PC-3 (cell line): ENCODE results near the gene MAP6. TPM values are rescaled to one million over a fixed set of nuclear protein-coding genes. Genes with fewer than 3 reads are reported as not detected.
A peak's percentile ranks its signal among the peaks of the same experiment; 100 is the strongest.
"Not testable (repeated sequence)": the region's sequence is repeated elsewhere in the genome, so short reads cannot be mapped to it uniquely, and the experiment has no call there.

ENCODE experiments used
- ATAC-seq: fragments of 200-7000 bp; cut with Tn5 transposase; 2 replicates; pipeline ENCODE4 v1.9.1; 2020; ENCODE audit warnings: mild to moderate bottlenecking, moderate library complexity
- BruUV-seq: library from RNA; stranded (reverse); fragments of 400-500 nt; replicated peaks from 2 replicates; lab custom pipeline; 2021; lab: Mats Ljungman, UMichigan
- CTCF ChIA-PET: fragments of 300-600 bp; sonication (Branson Sonifier 250); formaldehyde crosslinking; loops from one replicate; lab custom pipeline; 2022; ENCODE audit warnings: antibody characterized with exemption; lab: Charles Lee
- POLR2A ChIA-PET: fragments of 300-600 bp; sonication (Branson Sonifier 250); formaldehyde crosslinking; loops from one replicate; lab custom pipeline; 2022; ENCODE audit warnings: antibody characterized with exemption; ENCODE audit not compliant: unreplicated experiment; lab: Charles Lee
- DNase-seq: peaks from one replicate; pipeline ENCODE4 v3.0.0-alpha.2; 2015
- H2AFZ ChIP-seq: fragments of 300-600 bp; sonication (generic); 2 replicates; pipeline ENCODE4 v1.6.0; 2016; ENCODE audit warnings: antibody characterized with exemption, low read length
- H3F3A ChIP-seq: fragments of 300-600 bp; sonication (generic); one replicate; pipeline ENCODE4 v1.6.0; 2017; ENCODE audit warnings: antibody characterized with exemption, low read length, control low read depth, mild to moderate bottlenecking; ENCODE audit not compliant: unreplicated experiment
- H3K27ac ChIP-seq: fragments of 300-600 bp; sonication (generic); 2 replicates; pipeline ENCODE4 v1.5.1; 2016; ENCODE audit warnings: mild to moderate bottlenecking, low read length
- H3K27me3 ChIP-seq: fragments of 300-600 bp; sonication (generic); 2 replicates; pipeline ENCODE4 v1.6.1; 2016; ENCODE audit warnings: low read length, mixed read lengths
- H3K36me3 ChIP-seq: fragments of 300-600 bp; sonication (generic); 2 replicates; pipeline ENCODE4 v1.6.1; 2016; ENCODE audit warnings: low read depth, mixed run types, low read length, mixed read lengths
- H3K4me1 ChIP-seq: fragments of 300-600 bp; sonication (generic); 2 replicates; pipeline ENCODE4 v1.5.1; 2016; ENCODE audit warnings: low read length; ENCODE audit not compliant: insufficient read depth
- H3K4me2 ChIP-seq: fragments of 300-600 bp; sonication (generic); 2 replicates; pipeline ENCODE4 v1.6.0; 2016; ENCODE audit warnings: low read length
- H3K4me3 ChIP-seq: fragments of 300-600 bp; sonication (generic); 2 replicates; pipeline ENCODE4 v1.5.1; 2016; ENCODE audit warnings: mild to moderate bottlenecking, low read length, mixed read lengths
- H3K79me2 ChIP-seq: fragments of 300-600 bp; sonication (generic); 2 replicates; pipeline ENCODE4 v1.6.1; 2017; ENCODE audit warnings: low read length, mixed read lengths
- H3K9ac ChIP-seq: fragments of 300-600 bp; sonication (generic); 2 replicates; pipeline ENCODE4 v1.6.0; 2016; ENCODE audit warnings: mild to moderate bottlenecking, low read length
- H3K9me2 ChIP-seq: fragments of 300-600 bp; sonication (generic); replicated peaks from 2 replicates; pipeline ENCODE4 v1.6.1; 2016; ENCODE audit warnings: mixed run types, low read length, mixed read lengths
- H3K9me3 ChIP-seq: fragments of 300-600 bp; sonication (generic); 2 replicates; pipeline ENCODE4 v1.6.1; 2016; ENCODE audit warnings: low read length, mixed read lengths
- H4K20me1 ChIP-seq: fragments of 300-600 bp; sonication (generic); 2 replicates; pipeline ENCODE4 v1.6.1; 2016; ENCODE audit warnings: low read length, mixed read lengths
- CTCF ChIP-seq: fragments of 300-600 bp; sonication (generic); conservative IDR thresholded peaks from 2 replicates; pipeline ENCODE4 v1.5.1; 2017; ENCODE audit warnings: antibody characterized with exemption, low read depth, mild to moderate bottlenecking, low read length
- EZH2 ChIP-seq: fragments of 300-600 bp; sonication (generic); IDR thresholded peaks from one replicate; pipeline ENCODE4 v1.6.1; 2017; ENCODE audit warnings: antibody characterized with exemption, mild to moderate bottlenecking, low read length; ENCODE audit not compliant: unreplicated experiment
- EZH2phosphoT487 ChIP-seq: fragments of 300-600 bp; sonication (generic); IDR thresholded peaks from 2 replicates; pipeline ENCODE4 v1.6.1; 2018; ENCODE audit warnings: mild to moderate bottlenecking, antibody characterized with exemption, low read length, borderline replicate concordance
- intact Hi-C: fragments of 100-400 bp; cut with micrococcal nuclease; formaldehyde crosslinking; loops from 2 replicates; pipeline ENCODE4 v1.9.0; 2023
- total RNA-seq: library from RNA; depleted of rRNA; stranded (reverse); fragments of >200 nt; gene quantifications from 2 replicates; pipeline ENCODE4 v1.2.3, GENCODE V29; 2014

The MAP6 gene
- total RNA-seq, 1 experiment from 2014 or later: 0.47 TPM

- Histone ChIP-seq H3K36me3 (no peaks in the 10 kb centered on the region), H3K27me3 (no peaks in the 10 kb centered on the region; the same call in 1 of the 2 replicates), H3K4me2 (peak overlapping the region; percentile 41), H3K9me2 (no peaks in the 10 kb centered on the region), H3K9ac (no peak overlapping the region), H3K4me3 (no peak overlapping the region), H3K27ac (no peak overlapping the region), H3K9me3 (no peaks in the 10 kb centered on the region), H4K20me1 (no peaks in the 10 kb centered on the region), H3K79me2 (no peaks in the 10 kb centered on the region), H2AFZ (no peak overlapping the region), H3K4me1 (peaks cover 16% of the 10 kb centered on the region), H3F3A (no peaks in the 10 kb centered on the region)
- no TSS peak for BruUV-seq
- intact Hi-C loops: loop anchor here (10.0 kb wide), 1 partner anchor 145 kb away; no protein-coding TSS in a partner anchor
- ChIA-PET POLR2A (no interaction called here), CTCF (interaction anchor here (0.7 kb wide), 1 partner anchor 16 kb away, joined by 3 read pairs; no protein-coding TSS in a partner anchor)
- ATAC-seq (peak; percentile 80), DNase-seq (peak; percentile 55)
- no peak for TF ChIP-seq EZH2
- no peak for TF ChIP-seq EZH2phosphoT487
- TF ChIP-seq CTCF: no peak
Observed at GRCh38 chr11:75689863-75690609, 21.2 kb upstream of the MAP6 start.

GRCh38 chr11:75683856-75684255 is 15.0 kb upstream of the MAP6 start:
- peaks cover 25% of the 10 kb centered on the region; the same call in 1 of the 2 replicates for H3K27me3 ChIP-seq
- CTCF ChIA-PET, POLR2A ChIA-PET: not testable (repeated sequence)

GRCh38 chr11:75679566-75679965 is 10.7 kb upstream of the MAP6 start:
- Histone ChIP-seq H3K27ac (no peak overlapping the region), H3K4me2 (no peak overlapping the region), H3K4me3 (no peak overlapping the region), H3K27me3 (peaks cover 34% of the 10 kb centered on the region; the same call in 1 of the 2 replicates), H3K9ac (no peak overlapping the region), H3K4me1 (no peaks in the 10 kb centered on the region), H3F3A (no peaks in the 10 kb centered on the region), H2AFZ (no peak overlapping the region), H4K20me1 (no peaks in the 10 kb centered on the region), H3K9me2 (no peaks in the 10 kb centered on the region), H3K9me3 (no peaks in the 10 kb centered on the region), H3K36me3 (no peaks in the 10 kb centered on the region), H3K79me2 (no peaks in the 10 kb centered on the region)
- TF ChIP-seq CTCF: no peak
- no peak for TF ChIP-seq EZH2
- TF ChIP-seq EZH2phosphoT487: no peak
- CTCF ChIA-PET: no interaction called here
- intact Hi-C loops: no loop called here
- POLR2A ChIA-PET: no interaction called here
- DNase-seq (no peak), ATAC-seq (no peak)
- BruUV-seq: no TSS peak

More at GRCh38 chr11:75683856-75684255, 15.0 kb upstream of the MAP6 start:
- H3K9me3 ChIP-seq, H3K36me3 ChIP-seq, H4K20me1 ChIP-seq, H3K79me2 ChIP-seq, ATAC-seq, H3K4me1 ChIP-seq, H3K4me3 ChIP-seq, H3K4me2 ChIP-seq, H3K27ac ChIP-seq, BruUV-seq, H3K9ac ChIP-seq, H3K9me2 ChIP-seq, H2AFZ ChIP-seq, DNase-seq, H3F3A ChIP-seq, intact Hi-C loops: not testable (repeated sequence)
